NB4 (cell line): ENCODE data around the gene NPHP3.

Experiments used
- POLR2A ChIP-seq: IDR thresholded peaks from 2 replicates; pipeline ENCODE4 v1.6.1; 2011; ENCODE audit warnings: mild to moderate bottlenecking; ENCODE audit not compliant: insufficient read length; ENCODE audit errors: extremely low read depth
- TF ChIP-seq, protein P1 (sequence below): IDR thresholded peaks from one replicate; pipeline ENCODE4 v1.5.1; 2012; ENCODE audit warnings: low read depth, low read length
- TF ChIP-seq, protein P2 (sequence below): IDR thresholded peaks from 2 replicates; pipeline ENCODE4 v1.6.1; 2011; ENCODE audit warnings: low read depth, low read length

DNA sequence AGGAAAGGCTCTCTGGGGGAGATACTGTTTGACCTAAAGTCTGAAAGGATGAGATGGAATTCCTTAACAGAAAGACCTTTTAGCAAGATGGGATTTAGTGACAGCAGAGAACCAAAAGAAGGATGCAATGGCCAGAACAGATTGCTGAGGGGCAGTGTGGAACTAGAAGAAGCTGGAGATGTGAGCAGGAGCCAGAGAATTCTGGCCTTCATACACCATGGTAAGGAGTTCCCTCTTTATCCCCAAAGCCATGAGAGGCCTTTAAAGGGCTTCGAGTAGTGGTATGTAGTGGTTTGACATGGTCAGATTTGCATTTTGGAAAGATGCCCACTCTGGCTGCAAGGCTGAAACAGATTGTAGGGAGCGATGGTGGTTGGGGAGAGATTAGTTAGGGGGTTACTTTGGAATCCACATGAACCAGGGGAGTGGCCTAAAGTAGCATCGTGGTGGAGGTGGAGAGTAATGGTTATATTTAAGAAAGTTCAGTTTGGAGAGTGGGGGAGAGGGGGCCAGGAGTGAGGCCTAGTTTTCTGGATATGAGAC lies 34.0 kb upstream of the NPHP3 start:
- TF ChIP-seq, protein P1, sequence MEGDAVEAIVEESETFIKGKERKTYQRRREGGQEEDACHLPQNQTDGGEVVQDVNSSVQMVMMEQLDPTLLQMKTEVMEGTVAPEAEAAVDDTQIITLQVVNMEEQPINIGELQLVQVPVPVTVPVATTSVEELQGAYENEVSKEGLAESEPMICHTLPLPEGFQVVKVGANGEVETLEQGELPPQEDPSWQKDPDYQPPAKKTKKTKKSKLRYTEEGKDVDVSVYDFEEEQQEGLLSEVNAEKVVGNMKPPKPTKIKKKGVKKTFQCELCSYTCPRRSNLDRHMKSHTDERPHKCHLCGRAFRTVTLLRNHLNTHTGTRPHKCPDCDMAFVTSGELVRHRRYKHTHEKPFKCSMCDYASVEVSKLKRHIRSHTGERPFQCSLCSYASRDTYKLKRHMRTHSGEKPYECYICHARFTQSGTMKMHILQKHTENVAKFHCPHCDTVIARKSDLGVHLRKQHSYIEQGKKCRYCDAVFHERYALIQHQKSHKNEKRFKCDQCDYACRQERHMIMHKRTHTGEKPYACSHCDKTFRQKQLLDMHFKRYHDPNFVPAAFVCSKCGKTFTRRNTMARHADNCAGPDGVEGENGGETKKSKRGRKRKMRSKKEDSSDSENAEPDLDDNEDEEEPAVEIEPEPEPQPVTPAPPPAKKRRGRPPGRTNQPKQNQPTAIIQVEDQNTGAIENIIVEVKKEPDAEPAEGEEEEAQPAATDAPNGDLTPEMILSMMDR = no peak
- TF ChIP-seq, protein P2, sequence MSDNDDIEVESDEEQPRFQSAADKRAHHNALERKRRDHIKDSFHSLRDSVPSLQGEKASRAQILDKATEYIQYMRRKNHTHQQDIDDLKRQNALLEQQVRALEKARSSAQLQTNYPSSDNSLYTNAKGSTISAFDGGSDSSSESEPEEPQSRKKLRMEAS = no peak
- TF ChIP-seq POLR2A = no peak
